Inflammatory macrophage treated with lipopolysaccharide for 4 hours (primary cell): ENCODE data around the gene RABL3.
"Not testable (repeated sequence)": the region's sequence is repeated elsewhere in the genome, so short reads cannot be mapped to it uniquely, and the experiment has no call there.

Source experiments
- DNase-seq: peaks from one replicate; pipeline ENCODE4 v3.0.0-alpha.2; 2020

RABL3 gene

GRCh38 chr3:120742198-120742848 lies at the start of gene RABL3, which contains the start of gene GTF2E1:
RABL3 (minus strand) TSS chr3:120742516; CDS start chr3:120742507, 9 bp downstream.
GTF2E1 (plus strand) TSS chr3:120742744; CDS start chr3:120750553, 7,809 bp downstream.
- DNase-seq, result peak; percentile 99

- DNase-seq, result no peak
Observed at GRCh38 chr3:120791913-120792312, 49.6 kb upstream of the RABL3 start.

DNA sequence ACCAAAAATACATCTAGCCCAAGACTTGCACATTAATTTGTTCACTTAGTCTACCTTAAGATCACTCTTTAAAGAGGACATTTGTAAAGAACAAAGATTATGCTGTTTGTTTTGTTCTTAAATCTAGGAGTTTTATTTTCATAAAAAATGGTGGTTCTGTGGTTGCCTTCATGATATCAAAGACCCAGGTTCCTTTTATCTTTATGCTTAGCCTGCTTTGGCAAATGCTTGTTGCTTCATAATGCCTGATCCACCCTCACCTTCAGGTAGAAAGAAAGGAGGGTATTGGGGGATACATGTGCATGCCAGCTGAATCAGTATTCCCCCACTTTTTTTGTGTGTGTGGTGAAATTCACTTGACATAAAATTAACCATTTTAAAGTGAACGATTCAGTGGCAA lies 48.7 kb upstream of the RABL3 start:
- no peak for DNase-seq

DNA sequence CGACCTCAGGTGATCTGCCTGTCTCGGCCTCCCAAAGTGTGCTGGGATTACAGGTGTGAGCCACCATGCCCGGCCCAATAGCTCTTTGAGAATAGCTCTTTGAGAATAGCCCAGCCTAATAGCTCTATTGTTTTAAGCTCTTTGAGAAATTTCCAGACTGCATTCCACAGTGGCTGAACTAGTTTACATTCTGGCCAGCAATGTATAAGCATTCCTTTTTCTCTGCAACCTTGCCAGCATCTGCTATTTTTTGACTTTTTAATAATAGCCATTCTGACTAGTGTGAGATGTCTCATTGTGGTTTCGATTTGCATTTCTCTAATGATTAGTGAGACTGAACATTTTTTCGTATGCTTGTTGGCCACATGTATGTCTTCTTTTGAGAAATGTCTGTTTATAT lies 43.5 kb upstream of the RABL3 start:
- DNase-seq, result not testable (repeated sequence)

DNA sequence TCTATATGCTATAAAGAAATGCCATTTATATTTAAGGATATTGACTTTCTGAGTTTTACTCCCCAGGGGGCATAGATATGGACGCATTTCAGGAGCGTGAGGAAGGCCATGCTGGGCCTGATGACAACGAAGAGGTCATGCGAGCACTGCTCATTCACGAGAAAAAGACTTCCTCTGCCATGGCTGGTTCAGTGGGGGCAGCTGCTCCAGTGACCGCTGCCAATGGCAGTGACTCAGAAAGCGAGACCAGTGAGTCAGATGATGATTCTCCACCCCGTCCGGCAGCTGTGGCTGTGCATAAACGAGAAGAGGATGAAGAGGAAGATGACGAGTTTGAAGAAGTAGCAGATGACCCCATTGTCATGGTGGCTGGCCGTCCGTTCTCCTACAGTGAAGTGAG lies 38.7 kb upstream of the RABL3 start:
- peak; percentile 97 for DNase-seq

DNA sequence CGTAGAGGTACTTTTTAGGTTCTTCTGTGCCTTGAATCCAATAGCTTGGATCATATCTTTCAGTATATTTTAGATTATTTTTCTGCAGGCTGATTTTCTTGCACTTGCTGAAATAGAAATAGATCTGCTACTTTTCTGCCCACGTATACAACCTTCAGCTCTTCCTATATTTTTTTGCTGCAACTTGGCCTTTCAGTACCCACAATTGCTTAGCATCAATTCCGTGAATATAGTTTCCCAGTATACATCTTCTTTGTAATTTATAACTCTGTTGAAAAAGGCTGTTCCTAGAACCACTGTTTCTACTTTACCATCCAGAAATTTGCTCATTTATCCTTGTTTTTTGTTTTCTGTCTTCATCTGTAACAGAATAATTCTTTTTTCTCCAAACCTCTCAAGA lies 36.5 kb upstream of the RABL3 start:
- DNase-seq, result peak; percentile 53

- peak; percentile 44 for DNase-seq
Observed at GRCh38 chr3:120775411-120775810, 33.1 kb upstream of the RABL3 start.

DNA sequence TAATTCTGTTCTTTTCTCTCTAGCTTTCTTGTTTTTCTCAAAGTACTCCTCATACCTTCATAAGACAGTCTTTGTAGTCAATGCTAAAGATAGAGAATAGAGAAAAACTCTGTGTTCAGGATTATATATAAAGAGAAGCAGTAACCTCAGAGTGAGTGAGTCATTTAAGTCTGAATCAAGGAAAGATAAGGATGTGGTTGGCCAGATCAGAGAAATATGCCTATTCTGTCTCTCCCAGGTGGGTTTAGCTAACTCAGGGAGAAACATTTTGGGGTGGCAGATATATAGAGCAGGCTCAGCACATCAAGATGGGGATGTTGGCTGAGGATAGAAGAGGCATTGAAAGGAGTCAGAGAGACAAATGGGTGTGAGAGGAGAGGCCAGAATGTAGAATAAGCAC lies 31.6 kb upstream of the RABL3 start:
- no peak for DNase-seq

DNA sequence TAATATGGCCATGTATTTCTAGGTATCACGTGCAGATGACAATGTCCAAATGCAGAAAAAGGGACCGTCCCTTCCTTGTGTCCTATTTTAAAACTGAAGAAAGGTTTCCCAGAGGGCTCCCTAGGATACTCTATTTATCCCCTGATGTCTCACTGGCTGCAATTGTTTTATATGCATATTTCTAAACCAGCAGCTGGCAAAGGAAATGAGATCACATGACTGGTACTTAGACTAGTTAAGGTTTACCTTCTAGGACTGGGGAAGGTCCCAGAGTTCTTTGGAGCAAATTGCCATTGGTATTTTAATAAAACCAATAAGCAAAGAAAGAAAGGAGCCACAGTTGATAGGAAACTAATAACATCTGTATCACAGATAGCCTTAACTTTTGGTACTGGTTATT lies 29.8 kb upstream of the RABL3 start:
- DNase-seq, result no peak

DNA sequence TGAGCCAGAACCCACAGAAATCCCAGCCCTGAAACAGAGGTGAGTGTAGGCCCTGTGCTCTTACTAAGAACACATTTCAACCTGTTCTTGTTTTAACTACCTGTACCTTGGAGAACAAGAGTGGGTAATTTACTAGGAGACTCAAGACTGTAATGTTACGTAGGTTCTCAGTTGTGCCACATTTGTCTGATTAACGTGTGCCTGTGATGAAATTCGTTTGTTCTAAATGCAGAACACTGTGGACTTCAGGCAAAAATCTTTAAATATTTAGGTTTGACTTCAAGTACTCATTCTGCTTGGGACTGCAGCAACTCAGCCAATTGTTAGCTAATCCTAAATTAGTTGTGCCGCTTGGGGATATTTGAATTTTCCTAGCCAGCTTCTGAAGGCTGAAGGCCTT lies 28.6 kb upstream of the RABL3 start:
- no peak for DNase-seq

DNA sequence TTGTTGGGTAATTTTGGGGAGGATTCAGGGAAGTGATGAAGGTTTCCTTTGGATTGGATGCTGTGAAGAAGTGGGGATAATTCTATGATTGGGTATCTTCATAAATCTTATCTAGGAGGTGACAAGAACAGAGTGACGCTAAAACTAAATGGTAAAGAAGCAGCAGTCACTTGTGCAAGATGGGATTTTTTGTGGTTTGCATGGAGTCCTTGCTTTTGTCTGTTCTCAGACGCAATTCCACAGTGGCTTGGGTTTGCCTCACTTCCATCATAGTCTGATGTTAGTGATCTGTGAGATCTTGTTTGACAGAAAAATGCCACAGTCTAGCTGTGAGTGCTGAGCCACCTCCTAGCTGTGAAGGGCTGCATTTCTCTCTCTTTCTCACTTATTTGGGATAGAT lies 27.1 kb upstream of the RABL3 start:
- peak; percentile 74 for DNase-seq

- DNase-seq, result no peak
Observed at GRCh38 chr3:120767106-120767505, 24.8 kb upstream of the RABL3 start.

- no peak for DNase-seq
Observed at GRCh38 chr3:120766576-120766975, 24.3 kb upstream of the RABL3 start.

DNA sequence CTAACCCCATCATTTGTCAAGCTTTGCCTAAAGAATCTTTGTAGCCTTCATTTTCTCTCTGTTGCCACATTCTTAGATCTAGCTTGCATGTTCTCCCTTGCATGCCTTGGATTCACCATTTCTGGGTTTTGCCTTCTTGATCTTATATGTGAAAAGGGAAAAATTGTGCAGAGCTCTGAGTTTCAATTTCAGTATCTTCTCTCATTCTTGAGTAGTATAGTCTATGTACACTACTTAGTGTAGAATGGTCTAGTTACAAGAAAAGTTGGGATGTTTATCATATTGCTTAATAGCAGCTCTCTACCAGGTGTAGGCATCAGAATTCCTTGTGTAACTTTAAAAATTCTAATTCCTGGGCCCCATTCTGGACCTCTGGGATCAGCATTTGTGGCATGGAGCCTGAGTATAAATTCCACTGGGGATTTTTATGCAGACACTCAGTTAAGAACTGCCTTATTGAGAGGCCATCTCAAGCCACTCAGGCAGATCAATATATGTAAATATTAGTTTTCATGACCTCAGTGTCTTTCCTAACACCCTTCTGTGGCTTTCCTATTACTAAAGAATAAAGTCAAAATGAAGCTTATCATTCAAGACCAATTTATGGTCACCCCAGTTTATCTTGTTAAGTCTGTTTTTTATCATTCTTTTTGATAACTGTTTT lies 23.6 kb upstream of the RABL3 start:
- no peak for DNase-seq

DNA sequence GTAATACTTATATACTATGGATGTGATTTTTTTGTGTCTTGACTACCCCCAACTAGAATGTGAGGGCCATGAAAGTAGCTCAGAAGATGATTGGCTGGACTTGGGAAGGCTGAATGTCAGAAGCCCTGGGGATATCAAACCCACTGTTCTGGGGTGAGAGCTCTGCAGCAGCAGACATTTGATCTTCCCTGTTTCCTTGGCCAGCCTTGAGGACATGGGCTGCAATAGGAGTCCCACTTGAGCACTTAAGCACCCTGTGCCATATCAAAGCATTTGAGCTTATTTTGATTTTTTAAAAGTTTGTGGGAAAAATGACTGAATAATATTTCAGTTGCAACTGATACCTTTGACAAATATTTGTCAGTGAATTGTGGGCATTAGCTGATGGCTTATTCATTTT lies 21.9 kb upstream of the RABL3 start:
- no peak for DNase-seq

GRCh38 chr3:120763601-120764000 lies 21.3 kb upstream of the RABL3 start:
- DNase-seq, result peak; percentile 47

- DNase-seq, result no peak
Observed at GRCh38 chr3:120762615-120763014, 20.3 kb upstream of the RABL3 start.

DNA sequence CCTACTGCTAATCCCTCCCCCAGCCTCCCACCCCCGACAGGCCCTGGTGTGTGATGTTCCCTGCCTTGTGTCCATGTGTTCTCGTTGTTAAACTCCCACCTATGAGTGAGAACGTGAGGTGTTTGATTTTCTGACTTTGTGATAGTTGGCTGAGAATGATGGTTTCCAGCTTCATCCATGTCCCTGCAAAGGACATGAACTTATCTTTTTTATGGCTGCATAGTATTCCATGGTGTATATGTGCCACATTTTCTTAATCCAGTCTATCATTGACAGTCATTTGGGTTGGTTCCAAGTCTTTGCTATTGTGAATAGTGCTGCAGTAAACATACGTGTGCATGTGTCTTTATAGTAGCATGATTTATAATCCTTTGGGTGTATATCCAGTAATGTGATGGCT lies 16.2 kb upstream of the RABL3 start:
- not testable (repeated sequence) for DNase-seq

DNA sequence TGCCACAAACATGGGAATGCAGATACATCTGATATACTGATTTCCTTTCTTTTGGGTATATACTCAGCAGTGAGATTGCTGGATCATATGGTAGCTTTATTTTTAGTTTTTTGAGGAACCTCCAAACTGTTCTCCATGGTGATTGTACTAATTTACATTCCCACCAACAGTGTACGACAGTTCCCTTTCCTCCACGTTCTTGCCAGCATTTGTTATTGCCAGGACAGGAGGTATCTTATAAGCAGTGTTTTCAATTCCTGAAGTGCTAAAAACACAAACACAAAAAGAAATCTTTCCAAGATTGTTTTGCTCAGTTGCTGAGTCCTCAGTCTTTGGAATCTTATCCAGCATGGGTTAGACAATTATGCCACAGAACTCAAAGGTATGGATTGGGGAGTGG lies 13.7 kb upstream of the RABL3 start:
- DNase-seq, result peak; percentile 23

GRCh38 chr3:120753810-120754209 lies 11.5 kb upstream of the RABL3 start:
- DNase-seq, result no peak

- DNase-seq, result no peak
Observed at GRCh38 chr3:120752865-120753264, 10.5 kb upstream of the RABL3 start.

DNA sequence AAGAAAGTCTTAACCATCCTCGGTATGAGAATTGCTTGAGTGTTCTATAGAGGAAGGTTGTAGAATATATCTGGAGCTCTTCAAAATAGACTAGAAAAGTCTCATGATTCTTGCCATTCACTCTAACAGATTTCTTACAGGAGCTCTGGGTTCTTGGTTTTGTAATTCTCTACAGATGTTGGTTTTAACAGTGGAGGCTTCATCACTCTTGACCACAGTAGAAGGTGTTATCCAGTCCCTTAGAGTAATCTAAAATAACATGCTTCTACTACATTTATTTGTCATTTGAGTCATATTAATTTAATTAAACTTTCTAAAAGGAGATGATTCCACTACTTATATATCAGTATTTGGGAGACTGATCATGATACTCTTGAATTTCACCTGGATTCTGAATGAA lies 9.9 kb upstream of the RABL3 start:
- no peak for DNase-seq

GRCh38 chr3:120749843-120750242 lies 7.5 kb upstream of the RABL3 start:
- DNase-seq, result no peak

GRCh38 chr3:120745466-120745865 lies 3.1 kb upstream of the RABL3 start:
- no peak for DNase-seq
